GM18507 (cell line): ENCODE measurements around the gene AGBL4.

Experiments
- DNase-seq: peaks from one replicate; pipeline ENCODE4 v3.0.0; 2011; ENCODE audit warnings: low read depth; ENCODE audit not compliant: insufficient read length; ENCODE audit errors: extremely low spot score
- FAIRE-seq: peaks from 2 replicates; lab custom pipeline; 2011; peaks lifted over from hg19 to GRCh38; lab: Jason Lieb, UNC

AGBL4 gene

DNA sequence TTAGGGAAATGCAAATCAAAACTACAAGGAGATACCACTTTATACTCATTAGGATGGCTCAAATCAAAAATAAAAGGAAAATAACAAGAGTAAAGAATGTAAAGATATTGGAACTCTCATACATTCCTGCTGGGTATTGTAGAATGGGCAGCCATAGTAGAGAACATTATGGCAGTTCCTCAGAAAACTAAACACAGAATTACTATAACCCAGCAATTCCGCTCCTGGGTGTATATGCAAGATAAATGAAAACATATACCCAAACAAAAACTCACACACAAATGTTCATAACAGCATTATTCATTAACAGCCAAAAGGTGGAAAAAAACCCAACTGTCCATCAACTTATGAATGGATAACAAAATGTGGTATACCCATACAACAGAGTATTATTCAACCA, 1258.4 kb downstream of the AGBL4 start:
- FAIRE-seq (no peak), DNase-seq (no peak)

DNA sequence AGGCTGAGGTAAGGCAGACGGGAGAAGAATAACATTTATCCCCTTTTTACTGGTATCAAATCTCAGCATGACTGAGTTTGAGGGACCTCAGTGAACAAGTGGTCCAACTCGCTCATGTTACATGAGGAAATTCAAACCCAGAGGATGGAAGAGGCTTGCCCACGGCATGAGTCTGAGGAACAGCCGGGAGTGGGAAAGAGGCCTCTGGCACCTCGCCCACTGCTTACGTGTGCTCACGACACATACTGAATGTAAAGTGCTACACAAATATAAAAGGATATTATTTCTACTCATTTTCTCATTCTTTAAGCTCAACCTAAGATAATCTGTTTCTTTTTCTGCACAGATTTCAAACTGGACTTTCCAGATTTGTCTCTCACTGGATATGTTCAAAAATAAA, 1261.8 kb downstream of the AGBL4 start:
- DNase-seq (no peak), FAIRE-seq (no peak)

DNA sequence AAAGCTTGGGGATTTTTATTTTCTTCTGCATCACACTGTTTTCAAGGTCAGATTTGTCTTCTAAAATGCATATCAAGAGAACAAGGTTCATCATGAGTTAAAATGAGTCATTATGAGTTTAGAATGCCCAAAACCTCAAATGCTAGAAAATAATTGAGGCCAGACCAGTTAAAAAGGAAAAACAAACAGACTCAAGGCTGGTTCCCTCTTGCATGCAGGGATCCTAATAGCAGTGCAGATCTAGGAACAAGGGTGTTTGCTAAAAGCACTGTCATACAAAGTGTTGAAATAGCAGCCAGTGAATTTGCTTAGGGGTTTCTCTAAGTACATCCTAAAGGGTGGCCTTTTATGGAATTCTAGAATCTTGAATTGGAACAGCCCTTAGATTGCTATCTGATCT, 1262.3 kb downstream of the AGBL4 start:
- FAIRE-seq (no peak), DNase-seq (no peak)

DNA sequence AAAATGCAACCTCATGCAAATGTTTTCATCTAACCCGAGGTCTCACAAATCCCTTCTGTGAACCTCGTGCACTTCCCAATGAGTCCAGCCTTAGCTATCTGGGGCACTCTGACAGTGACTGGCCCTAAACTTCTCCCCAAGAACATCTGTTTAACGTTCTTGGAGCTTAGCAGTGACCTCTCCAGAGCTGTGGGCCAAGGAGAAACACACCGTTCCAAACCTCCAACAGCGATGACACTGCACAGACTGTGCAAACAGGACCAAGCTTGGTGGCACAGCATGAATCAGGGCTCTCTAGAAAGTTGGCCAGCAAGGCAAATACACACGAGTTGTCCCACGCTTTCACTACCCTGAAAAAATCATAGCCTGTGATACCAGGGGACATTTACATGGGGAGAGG, 1262.9 kb downstream of the AGBL4 start:
- no peak for FAIRE-seq
- DNase-seq, result no peak

DNA sequence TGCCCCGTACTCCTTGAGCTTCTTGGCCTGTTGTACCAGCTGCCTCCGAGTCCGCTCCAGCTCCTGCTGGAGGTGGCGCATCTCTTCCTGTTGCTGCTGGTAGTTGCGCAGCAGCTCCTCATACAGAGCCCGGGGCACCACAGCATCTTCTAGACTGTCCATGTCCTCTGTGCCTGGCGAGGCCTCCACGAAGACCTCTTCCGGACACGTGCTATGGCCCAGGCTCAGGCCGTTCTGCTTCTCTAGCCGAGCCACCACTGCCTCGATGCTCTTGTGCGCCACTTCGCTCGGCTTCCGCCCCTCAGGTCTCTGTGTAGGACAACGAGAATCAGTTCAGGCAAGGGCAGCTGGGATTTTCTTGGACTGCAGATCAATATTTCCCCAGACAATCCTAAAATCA, 1264.8 kb downstream of the AGBL4 start:
- FAIRE-seq (no peak), DNase-seq (no peak)

DNA sequence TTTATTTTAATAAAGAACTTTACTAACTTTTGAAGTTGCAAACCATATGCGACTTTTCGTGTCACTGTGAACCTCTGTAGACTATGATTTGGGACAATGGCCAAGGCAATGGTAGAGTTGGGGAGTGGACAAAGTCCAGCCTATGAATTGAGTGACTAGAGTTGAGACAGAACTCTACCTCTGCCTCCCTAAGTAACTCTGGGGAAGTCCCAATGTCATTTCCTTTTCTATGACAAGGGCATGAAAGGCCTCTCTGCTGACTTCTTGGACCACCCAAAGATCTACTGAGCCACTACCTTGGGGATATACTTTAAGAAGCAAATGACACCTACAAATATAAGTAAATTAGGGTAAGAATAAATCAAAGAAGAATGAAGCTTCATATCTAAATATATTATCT, 1266.4 kb downstream of the AGBL4 start:
- DNase-seq (no peak), FAIRE-seq (no peak)

DNA sequence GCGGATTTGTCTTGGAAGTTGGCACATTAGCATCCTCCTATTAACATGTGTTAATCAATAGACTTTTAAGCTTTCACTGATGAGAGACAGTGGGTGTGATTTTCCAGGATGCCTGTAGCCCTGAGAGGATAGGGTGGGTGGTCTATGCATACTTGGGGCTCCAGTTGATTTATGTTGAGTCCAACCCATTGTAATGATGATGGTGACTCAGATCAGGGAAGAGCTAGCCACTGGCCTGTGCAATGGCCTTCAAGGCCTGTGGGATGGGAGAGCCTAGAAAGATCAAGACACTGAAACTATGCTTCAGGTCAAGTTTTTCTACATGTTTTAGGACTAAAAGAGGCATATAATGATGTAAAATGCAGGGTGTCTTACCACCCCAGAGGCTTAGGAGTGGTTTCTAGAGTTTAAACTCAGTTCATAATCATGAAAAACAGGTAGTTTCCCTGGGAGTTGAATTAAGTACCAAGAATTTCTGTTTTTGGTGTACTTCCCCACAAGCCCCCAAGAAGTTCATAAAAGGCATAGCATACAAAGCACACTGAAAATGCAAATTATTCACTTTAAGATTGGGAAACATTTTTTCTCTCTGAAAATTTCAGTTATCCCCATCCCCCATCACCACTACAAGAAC, 1267.0 kb downstream of the AGBL4 start:
- FAIRE-seq, result no peak

DNA sequence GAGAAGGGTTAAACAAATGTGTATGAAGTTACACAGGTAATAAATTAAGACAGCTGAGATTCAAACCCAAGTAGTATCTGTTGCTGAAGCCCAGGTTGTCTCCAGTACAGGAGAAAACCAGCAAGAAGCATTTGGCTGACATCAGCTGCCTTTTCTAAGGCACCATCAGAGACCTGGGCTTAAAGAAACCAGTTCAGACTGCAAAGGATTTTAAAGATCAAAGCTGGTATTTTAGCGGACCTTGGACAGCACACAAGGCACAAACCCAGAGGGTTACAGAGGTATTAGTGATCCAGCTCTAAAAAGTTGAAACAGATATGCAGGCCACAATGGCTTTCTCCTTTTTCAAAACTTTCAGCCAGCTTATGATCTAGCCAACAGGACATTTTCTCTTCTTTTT, 1270.5 kb downstream of the AGBL4 start:
- FAIRE-seq (no peak), DNase-seq (no peak)

More for the DNA sequence above, 1267.0 kb downstream of the AGBL4 start:
- no peak for DNase-seq

DNA sequence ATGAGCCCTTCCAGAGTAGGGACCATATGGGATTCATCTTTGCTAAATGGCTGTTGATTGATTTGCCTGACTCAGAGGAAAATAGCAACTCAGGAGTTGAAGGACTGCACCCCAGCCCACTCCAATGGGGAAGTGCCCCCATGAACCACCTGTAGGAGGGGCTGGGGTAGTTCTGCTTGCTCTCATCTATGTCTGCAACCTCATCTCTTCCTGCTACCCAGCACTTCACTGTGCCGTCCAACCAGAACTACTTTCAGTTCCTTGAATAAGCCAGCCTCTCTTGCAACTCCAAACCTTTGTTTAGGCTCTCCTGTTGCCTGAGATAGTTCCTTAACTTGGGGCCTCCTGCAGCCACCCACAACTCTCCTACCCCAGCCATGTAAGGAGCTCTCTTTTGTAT, 1273.6 kb downstream of the AGBL4 start:
- FAIRE-seq (peak; percentile 84), DNase-seq (no peak)

DNA sequence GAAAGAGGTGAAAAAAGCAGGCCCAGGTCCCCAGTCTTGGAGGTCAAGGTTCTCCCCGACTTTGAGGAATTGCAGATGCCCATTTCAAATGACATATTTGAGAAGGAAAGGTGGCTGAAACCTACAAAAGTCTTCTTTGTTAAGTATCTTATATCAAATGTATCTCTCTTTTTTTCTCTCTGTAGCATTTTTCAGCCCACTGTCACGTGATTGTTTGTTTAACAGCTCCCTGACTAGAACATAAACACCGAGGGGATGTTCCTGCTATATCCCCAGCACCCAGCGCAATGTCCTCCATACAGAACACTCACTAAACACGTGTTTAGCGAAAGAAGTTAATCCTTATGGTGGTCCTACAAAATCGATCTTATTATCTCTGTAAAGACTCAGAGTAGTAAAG, 1274.7 kb downstream of the AGBL4 start:
- no peak for FAIRE-seq

DNA sequence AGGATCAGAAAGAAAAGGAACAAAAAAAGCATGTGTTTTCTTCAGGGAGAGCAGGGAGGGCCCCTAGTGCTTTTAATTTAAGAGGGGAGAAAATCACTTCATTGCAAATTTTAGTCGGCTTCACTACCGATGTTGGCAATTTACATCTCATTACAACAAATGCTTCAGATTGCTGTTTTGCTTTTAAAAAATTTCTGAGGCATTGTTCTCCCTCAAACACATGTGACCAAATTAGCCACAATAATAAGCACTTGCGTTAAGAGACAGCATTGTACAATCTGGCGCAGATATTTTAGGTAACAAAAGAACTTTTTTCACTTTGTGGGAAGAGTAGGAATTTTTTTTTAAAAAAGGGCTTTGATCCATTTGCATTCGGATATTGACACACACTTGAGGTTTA, 1276.8 kb downstream of the AGBL4 start:
- DNase-seq, result no peak

More for the DNA sequence above, 1274.7 kb downstream of the AGBL4 start:
- DNase-seq, result no peak

DNA sequence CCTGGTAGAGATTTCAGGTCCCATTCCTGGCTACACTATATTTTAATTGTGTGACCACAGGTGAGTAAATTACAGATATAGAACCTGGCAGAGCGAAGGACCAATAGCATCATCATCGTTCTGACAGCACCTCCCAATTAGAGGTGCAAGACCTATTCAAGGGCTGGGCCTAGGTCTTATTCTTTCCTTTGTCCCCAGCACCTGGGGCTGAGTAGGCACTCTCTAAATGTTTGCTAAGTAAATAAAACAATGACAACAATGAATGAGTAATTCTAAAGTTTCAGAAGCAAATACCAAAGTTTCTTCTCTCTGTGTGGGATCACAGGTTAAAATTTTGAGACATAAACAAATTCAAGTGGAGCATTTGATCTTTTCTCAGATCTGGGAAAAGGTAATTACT, 1279.7 kb downstream of the AGBL4 start:
- no peak for FAIRE-seq
- no peak for DNase-seq

More for the DNA sequence above, 1276.8 kb downstream of the AGBL4 start:
- FAIRE-seq, result no peak

DNA sequence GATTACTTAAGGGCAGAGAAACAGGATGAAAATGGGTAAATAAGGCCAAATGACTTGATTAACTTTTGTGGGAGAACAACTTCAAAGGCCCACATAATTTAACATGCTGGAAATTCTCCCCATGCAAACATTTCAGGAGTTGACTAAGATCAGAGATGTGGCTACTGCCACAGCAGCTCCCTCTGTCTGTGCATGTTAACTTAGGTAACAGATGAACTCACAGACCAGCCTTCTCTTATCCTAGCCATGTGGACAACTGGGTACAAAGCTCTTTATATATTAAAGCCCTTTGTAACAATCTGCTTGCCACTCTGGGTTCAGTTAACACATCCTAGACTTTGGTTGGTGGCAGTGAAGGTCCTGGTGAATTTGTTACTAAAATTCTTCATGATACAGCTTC, 1280.3 kb downstream of the AGBL4 start:
- DNase-seq (no peak), FAIRE-seq (no peak)

DNA sequence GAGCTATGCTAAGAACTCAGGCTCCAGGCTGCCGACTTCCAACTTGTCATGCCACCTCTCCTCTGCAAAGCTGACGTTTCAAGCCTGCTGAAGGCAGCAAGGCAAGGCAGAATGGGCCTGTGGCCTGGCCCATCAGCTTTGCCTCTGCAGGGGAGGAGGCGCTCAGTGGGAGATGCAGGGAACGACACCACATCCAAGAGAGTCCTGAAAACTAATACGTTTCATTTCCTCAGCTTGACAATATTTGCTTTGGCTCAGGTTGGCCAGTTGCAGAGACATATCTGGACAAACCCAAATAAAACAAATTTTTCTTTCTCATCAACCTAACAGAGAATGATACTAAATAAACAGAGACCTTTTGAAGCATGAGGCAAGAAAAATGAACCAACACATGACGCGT, 1282.4 kb downstream of the AGBL4 start:
- DNase-seq, result no peak
- FAIRE-seq, result no peak

DNA sequence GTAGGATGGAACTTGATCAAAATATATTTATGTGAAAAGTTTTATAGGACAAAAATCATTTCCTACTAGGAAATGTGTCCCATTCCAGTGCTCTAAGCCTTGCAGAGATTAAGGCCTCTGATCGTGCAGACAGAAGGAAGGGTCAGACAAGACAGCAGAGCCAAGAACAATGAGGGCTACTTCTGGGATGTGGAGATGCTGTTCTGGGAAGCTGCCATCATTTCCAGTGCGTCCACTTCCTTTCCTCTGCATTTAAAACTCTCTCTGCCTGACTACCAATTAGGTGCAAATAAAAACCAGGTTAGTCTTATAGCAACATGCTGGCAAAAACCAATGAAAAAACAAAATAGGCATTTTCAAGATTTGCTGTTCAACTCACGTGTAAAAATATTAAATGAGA, 1283.1 kb downstream of the AGBL4 start:
- FAIRE-seq, result no peak

DNA sequence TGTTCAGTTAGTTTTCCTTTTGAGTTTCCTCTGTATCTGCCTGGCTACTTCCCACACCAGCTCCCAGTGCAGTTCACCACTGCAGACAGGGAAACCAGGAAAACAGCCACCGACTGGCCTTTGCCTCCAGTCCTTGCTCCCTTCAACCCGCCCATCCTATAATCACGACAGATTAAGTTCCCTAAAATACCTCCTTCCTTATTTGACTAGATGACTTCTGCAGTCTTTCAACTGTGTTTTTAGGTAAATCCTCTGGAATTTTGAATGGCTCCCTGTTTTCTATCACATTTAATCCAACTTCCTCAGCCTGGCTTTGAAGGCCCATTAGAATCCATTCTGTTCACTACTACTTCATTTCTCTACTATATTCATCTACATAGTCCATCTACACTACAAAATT, 1284.7 kb downstream of the AGBL4 start:
- DNase-seq, result no peak
- no peak for FAIRE-seq

More for the DNA sequence above, 1283.1 kb downstream of the AGBL4 start:
- DNase-seq, result no peak

DNA sequence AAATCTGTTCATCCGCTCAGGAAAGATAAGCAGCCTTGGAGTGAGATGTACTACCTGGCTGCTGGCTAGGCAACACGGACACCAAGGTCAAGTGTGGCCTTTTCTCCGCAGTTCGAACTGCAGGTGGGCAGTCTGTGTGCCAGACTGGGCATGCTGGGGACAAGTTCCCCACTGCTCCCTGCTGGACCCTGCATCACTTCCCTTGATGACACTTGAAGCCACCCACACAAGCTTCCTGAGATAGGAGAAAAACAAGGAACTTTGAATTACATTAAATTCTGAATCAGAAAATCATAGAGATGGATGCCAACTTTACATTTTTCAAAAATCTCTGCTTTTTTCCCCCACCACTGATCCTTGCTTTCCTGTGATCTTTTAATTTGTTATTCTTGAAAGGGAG, 1285.4 kb downstream of the AGBL4 start:
- no peak for FAIRE-seq
- no peak for DNase-seq

DNA sequence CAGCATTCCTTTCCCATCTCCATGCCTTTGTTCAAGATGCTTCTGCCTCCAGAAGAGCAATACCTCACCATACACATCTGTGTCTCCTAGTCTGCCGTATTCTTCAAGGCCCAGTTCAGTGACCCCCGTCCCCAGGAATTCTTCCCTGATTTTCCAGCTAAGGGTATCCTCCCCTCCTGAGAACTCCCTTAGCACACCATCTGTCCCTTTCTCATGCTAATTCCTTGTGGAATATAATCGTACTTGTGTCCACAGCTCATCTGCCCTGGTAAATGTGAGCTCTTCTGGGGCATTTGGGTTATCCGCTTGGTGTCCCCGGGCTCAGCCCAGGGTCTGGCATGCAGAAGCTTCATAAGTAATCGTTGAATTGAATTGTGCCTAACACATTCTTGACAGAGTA, 1288.0 kb downstream of the AGBL4 start:
- DNase-seq (no peak), FAIRE-seq (no peak)

DNA sequence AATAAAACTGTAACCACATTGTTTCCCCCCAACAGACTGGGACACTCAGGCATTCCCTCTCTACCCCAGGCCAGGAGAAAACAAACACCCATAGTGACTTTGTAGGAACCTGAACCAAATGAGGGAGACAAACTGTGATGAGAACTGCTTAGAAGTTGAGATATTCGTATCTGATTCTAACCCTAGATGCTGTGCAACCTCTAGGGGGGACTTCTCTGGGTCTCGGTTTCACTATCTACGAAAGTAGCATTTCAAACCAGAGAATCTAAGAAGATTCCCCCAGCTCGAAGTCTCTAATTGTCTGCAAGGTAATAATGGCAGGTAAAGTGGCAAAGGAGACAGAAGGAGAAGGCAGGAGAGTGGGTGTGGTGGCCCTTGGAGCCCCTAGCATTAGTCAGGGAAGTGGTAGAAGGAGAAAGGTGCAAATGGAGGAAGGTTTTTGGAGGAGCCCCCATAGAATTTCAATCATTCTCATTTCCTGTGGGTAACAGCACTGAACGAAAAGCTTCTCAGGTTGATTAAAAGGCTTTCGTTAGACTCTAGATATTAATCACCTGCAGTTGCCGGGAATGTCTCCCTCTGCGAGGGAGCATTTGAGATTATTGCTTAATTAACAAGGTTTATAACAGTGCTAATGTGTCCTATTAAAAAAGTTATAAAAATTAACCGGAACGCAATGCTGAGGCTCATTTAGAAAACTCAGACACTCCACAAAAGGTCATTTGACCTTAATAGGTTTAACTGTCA, 1293.4 kb downstream of the AGBL4 start:
- peak; percentile 68 for FAIRE-seq

DNA sequence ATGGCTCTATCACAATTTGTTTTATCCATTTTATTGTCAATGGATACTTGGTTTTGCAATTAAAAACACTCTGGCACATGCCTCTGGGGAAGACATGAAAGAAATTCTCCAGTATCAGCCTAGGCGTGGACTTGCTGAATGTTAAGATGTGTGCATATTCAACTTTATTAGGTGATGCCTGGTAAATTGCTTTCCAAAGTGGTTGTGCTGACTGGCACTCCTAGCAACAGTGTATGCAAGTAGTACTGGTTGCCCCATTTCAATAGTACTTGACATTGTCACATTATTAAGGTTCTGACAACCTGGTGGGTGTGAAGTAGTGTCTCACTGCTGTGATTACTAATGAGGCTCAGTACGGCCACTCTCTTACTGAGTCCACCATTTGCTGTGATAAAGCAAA, 1295.2 kb downstream of the AGBL4 start:
- FAIRE-seq, result no peak
- no peak for DNase-seq

More for the DNA sequence above, 1293.4 kb downstream of the AGBL4 start:
- no peak for DNase-seq

DNA sequence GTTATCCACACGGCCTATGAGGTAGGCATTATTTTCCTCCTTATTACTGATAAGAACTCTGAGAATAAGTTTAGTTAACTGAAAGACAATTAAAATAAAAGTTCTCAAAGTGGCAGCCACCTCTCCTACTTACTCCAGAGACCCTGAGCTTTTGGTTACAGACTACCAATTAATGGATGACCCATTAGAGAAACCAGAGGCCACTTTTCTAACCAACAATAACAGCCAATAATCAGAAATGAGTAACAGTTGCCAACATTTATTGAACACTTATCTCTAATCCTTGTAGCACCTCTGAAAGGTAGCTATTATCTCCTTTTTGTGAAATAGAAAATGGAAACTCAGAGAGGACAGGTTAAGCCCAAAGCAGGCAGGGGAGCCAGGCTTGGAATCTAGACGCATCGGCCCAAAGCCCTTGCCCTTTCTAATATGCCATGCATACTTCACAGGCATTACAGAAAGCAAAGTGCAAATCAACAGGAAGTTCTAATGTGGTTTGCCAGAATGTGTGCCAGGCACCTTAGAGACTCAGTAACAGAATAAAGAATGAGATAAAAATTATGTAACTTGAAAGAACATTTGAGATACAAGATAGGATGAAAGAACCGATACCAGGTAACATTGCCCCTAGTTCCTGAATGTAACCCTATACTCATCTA, 1297.1 kb downstream of the AGBL4 start:
- DNase-seq (no peak), FAIRE-seq (peak; percentile 29)
